KBM-7 (cell line): ENCODE measurements around the gene BPNT1.

Experiments used
- DNase-seq: peaks from one replicate; pipeline ENCODE4 v3.0.0-alpha.2; 2015
- in situ Hi-C: fragments of 300-500 bp; cut with MboI; formaldehyde crosslinking; loops from 2 replicates; pipeline ENCODE4 v1.14.3; 2020; ENCODE audit warnings: low sequenced_read_pairs, low pct_unique_long_range_greater_than_20kb, mixed read lengths

The BPNT1 gene

GRCh38 chr1:220028346-220028895 lies 61.2 kb downstream of the BPNT1 start:
- in situ Hi-C loops = no loop called here
- DNase-seq = no peak

GRCh38 chr1:220019071-220019470 lies 70.5 kb downstream of the BPNT1 start:
- in situ Hi-C loops = no loop called here
- no peak for DNase-seq

- in situ Hi-C loops = no loop called here
- no peak for DNase-seq
Observed at GRCh38 chr1:220013497-220013896, 76.1 kb downstream of the BPNT1 start.

GRCh38 chr1:220012259-220012658 lies 77.3 kb downstream of the BPNT1 start:
- no peak for DNase-seq
- in situ Hi-C loops = no loop called here

DNA sequence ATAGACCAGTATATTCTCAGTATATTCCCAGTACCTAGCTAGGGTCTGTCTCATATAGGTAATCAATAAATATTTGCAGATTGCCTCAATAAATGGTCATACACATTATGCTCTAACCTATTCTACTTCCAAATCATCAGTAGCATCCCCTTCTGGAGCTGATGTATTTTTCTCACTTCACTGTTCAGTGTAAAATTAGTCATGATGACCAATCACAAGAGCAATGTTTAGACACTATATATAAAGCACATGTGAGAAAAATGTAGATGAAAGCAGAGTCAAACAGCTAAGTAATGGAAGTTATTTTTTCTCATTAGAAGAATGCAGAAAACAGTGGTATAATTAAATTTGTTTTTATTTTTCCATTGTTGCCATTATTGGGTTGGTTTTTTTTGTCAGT lies 78.0 kb downstream of the BPNT1 start:
- no peak for DNase-seq
- in situ Hi-C loops = no loop called here
